HG03457 (cell line): ENCODE measurements around the gene MAP2K6.

Source experiments
- ATAC-seq: cut with Tn5 transposase; IDR thresholded peaks from one replicate; pipeline ENCODE4 v1.9.1; 2021; ENCODE audit warnings: moderate number of reproducible peaks; ENCODE audit not compliant: unreplicated experiment

MAP2K6 gene

DNA sequence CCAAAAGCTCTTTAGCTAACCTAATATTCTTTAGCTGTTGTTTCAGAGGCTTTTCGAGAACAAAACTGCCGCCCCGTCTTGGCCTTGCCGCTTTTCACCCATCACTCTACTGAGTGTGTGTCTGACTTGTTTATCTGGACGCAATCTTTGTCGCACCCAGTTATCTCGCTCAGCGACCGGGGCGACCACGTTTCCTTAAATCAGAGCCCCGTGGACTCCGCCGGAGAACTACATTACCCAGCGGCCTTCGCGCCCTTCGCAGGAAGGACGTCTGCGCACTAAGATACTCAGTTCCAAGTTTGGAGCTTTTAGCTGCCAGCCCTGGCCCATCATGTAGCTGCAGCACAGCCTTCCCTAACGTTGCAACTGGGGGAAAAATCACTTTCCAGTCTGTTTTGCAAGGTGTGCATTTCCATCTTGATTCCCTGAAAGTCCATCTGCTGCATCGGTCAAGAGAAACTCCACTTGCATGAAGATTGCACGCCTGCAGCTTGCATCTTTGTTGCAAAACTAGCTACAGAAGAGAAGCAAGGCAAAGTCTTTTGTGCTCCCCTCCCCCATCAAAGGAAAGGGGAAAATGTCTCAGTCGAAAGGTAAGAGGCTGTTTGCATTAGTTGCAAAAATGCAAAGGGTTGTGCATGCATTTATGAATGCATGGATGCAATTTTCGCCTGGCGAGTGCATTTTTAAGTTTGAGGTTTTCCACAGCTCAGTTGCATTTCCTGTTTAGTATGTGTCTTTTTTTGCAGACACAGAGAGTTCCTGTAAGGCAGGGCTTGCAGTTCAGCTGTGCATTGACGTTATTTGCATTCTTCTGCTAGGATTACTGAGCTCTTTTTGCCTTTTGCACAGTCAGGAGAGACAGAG lies at the start of gene MAP2K6:
MAP2K6 (plus strand) TSS at position 290 of the 867 bp plus-strand sequence; CDS start at position 578, 288 bp downstream.
- peak; percentile 98 for ATAC-seq

DNA sequence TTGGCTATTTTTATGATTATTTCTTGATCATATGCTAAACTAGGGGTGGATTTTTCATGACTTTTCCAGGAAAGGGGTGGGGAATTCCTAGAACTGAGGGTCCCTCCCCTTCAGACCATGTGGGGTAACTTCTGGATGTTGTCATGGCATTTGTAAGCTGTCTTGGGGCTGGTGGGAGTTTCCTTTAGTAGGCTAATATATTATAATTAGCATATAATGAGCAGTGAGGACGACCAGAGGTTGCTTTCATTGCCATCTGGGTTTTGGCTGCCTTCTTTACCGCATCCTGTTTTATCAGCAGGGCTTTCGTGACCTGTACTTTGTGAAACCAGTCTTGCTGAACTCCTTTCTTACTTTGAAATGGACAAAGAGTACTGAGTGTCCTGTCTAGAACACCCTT lies 47.2 kb upstream of the MAP2K6 start:
- ATAC-seq, result no peak

GRCh38 chr17:69373069-69373468 lies 41.4 kb upstream of the MAP2K6 start:
- no peak for ATAC-seq

DNA sequence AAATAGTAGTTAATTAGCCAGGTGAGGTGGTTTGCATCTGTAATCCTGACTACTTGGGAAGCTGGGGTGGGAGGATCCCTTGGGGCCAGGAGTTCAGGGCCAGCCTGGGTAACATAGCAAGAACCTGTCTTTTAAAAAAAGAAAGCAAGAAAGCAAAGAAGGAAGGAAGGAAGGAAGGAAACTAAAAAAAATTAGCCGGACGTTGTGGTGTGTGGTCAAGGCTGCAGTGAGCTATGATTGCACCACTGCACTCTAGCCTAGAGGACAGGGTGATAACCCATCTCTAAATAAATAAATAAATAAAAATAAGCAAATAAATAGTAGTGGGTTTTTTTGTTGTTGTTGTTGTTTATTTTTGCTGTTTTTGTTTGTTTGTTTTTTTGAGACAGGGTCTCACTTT lies 39.3 kb upstream of the MAP2K6 start:
- no peak for ATAC-seq

DNA sequence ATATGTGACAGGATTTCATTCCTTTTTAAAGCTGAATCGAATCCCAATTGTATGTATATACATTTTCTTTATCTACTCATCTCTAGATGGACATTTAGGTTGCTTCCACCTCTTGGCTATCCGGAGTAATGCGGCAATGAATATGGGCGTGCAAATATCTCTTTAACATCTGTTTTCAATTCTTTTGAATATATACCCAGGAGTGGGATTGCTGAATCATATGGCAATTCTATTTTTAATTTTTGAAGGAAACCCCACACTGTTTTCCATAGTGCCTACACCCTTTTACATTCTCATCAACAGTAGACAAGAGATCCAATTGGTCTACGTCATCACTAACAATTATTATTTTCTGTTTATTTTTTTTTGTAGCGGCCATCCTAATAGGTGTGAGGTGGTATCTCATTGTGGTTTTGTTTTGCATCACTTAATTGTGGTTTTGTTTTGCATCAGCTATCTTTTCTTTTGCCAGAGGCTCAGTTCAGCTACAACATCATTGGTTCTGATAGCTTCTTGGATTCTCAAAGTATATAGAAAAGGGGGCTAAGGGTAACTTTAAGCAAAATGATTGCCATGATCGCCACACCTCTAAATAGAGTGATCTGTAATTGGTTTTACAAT lies 25.6 kb upstream of the MAP2K6 start:
- ATAC-seq, result no peak

- ATAC-seq, result no peak
These were observed 23.5 kb upstream of the MAP2K6 start for GRCh38 chr17:69390795-69391501.

GRCh38 chr17:69401251-69401650 lies 13.2 kb upstream of the MAP2K6 start:
- ATAC-seq, result no peak

GRCh38 chr17:69402052-69402451 lies 12.4 kb upstream of the MAP2K6 start:
- no peak for ATAC-seq

- no peak for ATAC-seq
These were observed 10.1 kb upstream of the MAP2K6 start for GRCh38 chr17:69404399-69404798.

- ATAC-seq, result no peak
These were observed 9.4 kb upstream of the MAP2K6 start for GRCh38 chr17:69405096-69405495.

GRCh38 chr17:69406941-69407340 lies 7.6 kb upstream of the MAP2K6 start:
- no peak for ATAC-seq

GRCh38 chr17:69407759-69408158 lies 6.7 kb upstream of the MAP2K6 start:
- no peak for ATAC-seq

GRCh38 chr17:69410671-69411070 lies 3.8 kb upstream of the MAP2K6 start:
- no peak for ATAC-seq

DNA sequence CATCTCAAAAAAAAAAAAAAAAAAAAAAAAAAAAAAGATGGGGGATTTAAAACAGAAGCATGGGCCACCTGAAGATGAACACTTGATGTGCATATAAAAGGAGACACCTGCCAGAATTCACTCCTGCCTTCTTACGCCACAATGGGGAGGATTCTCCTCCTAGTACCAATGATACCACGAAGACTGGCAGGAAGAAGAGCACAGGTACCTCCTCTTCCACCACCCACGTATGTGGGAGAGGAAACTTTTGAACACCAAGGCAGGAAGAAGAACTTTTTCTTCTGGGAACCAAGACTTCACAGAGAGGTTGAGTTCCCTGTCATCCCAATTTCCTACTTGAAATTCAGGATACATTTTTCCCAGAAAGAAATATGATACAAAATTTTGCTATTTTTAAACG lies 2.7 kb upstream of the MAP2K6 start:
- no peak for ATAC-seq

- no peak for ATAC-seq
These were observed 2.2 kb upstream of the MAP2K6 start for GRCh38 chr17:69412251-69412671.

GRCh38 chr17:69415431-69415830 lies 934 bp downstream of the MAP2K6 start:
- ATAC-seq, result no peak

DNA sequence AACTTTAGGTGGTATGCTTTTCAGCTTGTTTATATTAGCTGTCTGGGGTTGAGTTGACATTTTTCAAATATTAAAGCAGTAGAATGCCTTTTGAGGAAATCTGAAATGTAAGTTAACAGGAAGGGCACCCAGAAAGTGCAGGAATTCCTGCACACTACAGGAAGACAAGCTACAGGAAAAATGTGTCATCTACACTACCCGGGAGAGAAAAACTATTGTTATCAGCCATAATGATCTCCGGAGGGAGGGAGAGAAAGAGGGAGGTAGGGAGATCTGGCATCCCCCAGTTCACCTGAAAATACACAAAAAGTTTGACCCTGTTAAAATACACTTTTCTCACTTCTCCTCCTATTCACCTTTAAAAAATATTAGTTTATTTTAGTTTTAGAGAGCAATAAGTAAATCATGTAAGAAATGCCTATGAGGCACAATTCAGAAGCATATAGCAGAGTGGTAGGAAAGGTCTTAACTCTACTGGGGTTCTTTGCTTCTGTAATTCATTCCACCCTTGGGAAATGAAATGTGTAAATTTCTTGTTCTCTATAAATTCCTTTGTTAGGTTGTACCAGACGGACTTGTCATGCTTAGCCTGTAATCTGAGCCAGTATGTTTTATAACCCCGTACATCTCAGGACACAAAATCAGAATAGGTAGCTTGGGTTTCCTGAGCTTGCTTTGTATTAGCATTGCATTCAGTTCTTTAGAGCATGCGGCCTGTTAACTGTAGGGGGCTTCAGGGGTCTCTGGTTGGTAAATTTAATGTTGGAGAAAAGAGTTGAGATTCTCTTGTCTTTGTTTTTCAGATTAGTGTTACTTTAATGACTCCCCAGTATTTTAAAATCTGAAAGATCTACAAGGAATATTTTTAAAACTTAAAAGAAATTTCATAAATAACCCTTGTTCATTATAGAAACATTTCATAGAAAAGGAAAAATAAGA lies 3.3 kb downstream of the MAP2K6 start:
- ATAC-seq, result no peak

DNA sequence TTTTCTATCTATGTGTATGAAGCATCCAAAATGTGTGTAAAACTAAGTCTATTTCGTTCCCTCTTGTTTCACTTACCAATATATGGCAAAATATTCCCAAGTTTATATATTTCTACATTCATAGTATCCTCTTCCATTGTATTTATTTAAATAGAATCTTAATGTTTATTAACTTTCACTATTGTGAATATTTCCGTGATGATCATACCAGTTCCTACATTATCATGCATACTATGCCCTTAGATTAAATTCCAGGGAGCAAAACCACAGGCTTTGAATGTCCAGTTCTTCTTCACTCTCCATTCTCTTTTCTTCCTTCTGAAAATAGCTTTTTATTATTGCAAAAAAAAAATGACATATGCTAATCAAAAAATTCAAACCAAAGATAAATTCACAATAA lies 4.0 kb downstream of the MAP2K6 start:
- ATAC-seq, result no peak

DNA sequence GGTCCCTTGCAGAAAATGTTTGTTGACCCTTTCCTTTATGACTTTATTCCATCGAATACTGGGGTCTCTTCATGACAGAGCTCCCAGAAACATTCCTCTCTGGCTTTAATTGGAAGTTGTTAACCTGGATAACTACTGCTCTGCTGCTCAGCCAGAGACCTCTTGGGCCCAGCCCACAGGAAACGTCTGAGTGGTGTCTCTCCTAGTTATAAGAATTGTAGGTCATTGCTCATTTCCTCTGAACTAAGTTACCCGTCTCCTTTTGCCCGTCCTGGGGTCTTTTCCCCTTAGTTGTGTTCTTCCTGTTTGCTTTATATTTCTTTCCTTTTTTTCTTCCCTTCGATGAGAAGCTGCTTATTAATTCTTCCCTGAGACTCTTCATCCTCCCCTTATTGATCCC lies 9.0 kb downstream of the MAP2K6 start:
- no peak for ATAC-seq

GRCh38 chr17:69424287-69425041 lies 10.0 kb downstream of the MAP2K6 start:
- no peak for ATAC-seq
